ENCODE data around the gene HSPB9. TPM values are rescaled to one million over a fixed set of nuclear protein-coding genes. Genes with fewer than 3 reads are reported as not detected.

HSPB9 gene, protein sequence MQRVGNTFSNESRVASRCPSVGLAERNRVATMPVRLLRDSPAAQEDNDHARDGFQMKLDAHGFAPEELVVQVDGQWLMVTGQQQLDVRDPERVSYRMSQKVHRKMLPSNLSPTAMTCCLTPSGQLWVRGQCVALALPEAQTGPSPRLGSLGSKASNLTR
- polyA plus RNA-seq (ENCODE audit: insufficient read length in 3 of 3) = under 1 TPM; 0.12 to 0.46 (median 0.30) TPM
- long read RNA-seq, donor 1, partial matches to known transcripts = 0 of 1 reads
- long read RNA-seq, donor 1, other reads (novel, unspliced or antisense) = 0 of 1 reads
- long read RNA-seq, donor 2, partial matches to known transcripts = 0 of 2 reads
- long read RNA-seq, donor 2, other reads (novel, unspliced or antisense) = 0 of 2 reads
- long read RNA-seq, donor 3, partial matches to known transcripts = 0 of 2 reads
- long read RNA-seq, donor 3, other reads (novel, unspliced or antisense) = 0 of 2 reads
- long read RNA-seq, donor 4 = 0 reads
- long read RNA-seq, donor 5 = 0 reads
- long read RNA-seq, donor 6 = 0 reads
- long read RNA-seq, donor 7 = 0 reads
- long read RNA-seq, donor 8 = 0 reads
- long read RNA-seq, donor 9 = 0 reads
- long read RNA-seq, donor 10 = 0 reads
- long read RNA-seq, donor 11 = 0 reads
- long read RNA-seq, donor 12 = 0 reads
- long read RNA-seq, donor 13 = 0 reads
- long read RNA-seq, donor 14 = 0 reads
- long read RNA-seq, donor 15 = 0 reads
- long read RNA-seq, donor 16, partial matches to known transcripts = 0 of 2 reads
- long read RNA-seq, donor 16, other reads (novel, unspliced or antisense) = 0 of 2 reads

GRCh38 chr17:42122371-42123303, at the start of gene HSPB9:
Gene HSPB9 (plus strand): TSS chr17:42122804. CDS start chr17:42122851, 47 bp downstream.
- DNase-seq (ENCODE audit: extremely low read depth in 1 of 11, low read depth in 9 of 11, low spot score in 4 of 11) = no peak

DNA sequence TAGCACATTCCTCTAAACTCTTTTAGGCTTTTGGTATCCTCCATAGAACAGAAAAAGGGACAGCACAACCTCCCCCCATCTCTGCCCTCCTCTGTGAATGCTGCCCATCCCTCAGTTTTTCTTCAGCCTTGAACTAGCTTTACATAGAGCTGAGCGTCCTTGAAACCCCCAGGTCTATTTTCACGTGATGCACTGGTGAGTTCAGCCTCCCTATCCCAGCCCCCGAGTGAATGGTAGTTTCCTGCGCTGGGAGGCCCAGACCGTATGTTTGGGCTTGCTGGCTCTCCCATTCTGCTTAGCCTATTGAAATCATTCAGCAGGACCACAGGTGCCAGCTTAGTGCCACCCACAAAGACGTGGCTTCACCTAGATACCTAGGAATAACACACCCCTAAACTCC, 46.8 kb upstream of the HSPB9 start:
- no peak for DNase-seq (ENCODE audit: extremely low read depth in 1 of 11, low read depth in 9 of 11, low spot score in 4 of 11)

- no peak for DNase-seq (ENCODE audit: extremely low read depth in 1 of 11, low read depth in 9 of 11, low spot score in 4 of 11)
These were observed 45.6 kb upstream of the HSPB9 start for GRCh38 chr17:42076797-42077559.

DNA sequence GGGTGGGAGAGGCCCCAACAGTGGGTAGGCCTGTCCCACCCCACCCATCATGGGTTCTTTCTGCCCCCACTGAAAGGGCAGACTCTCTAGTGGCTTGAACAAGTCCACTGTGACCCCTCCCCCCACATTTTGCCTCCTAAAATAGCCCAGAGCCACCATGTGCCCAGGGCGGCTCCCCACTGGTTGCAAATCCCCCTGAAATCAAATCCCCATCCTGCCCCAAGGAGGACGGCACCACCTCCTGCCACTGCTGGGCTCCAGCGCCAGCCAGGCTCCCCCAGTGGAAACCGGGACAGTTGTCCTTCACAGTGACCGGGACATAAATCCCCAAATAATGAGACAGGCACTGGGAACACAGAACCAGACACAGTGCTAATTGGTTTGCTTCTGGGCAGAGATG, 44.8 kb upstream of the HSPB9 start:
- DNase-seq (ENCODE audit: extremely low read depth in 1 of 11, low read depth in 9 of 11, low spot score in 4 of 11) = no peak

- DNase-seq (ENCODE audit: extremely low read depth in 1 of 11, low read depth in 9 of 11, low spot score in 4 of 11) = no peak
These were observed 44.1 kb upstream of the HSPB9 start for GRCh38 chr17:42078396-42079043.

GRCh38 chr17:42079541-42079940, 43.1 kb upstream of the HSPB9 start:
- no peak for DNase-seq (ENCODE audit: extremely low read depth in 1 of 11, low read depth in 9 of 11, low spot score in 4 of 11)

DNA sequence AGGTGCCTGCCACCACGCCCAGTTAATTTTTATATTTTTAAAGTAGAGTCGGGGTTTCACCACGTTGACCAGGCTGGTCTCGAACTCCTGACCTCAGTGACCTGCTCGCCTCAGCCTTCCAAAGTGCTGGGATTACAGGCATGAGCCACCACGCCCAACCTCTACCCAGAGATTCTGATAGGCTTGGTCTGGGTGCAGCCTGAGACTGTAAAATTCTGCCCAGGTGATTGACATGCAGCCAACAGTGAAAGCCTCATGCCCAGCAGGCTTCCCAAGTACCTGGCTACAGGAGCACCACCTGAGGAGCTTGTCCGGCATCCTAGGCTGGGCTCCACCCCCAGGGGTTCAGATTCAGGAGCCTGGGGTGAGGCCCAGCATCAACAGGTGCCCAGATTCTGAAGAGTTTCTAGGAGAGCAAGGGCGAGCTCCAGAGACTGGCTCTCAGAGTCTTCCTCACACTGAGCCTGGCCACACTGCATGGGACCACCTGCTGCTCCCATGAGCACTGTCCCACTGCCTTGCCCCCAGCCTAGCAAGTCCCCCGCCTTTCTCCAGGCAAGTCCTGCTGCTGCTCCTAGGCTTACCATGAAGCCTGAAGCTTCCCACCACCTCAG, 41.0 kb upstream of the HSPB9 start:
- no peak for DNase-seq (ENCODE audit: extremely low read depth in 1 of 11, low read depth in 9 of 11, low spot score in 4 of 11)

- DNase-seq (ENCODE audit: extremely low read depth in 1 of 11, low read depth in 9 of 11, low spot score in 4 of 11) = no peak
These were observed 35.4 kb upstream of the HSPB9 start for GRCh38 chr17:42087042-42087701.

DNA sequence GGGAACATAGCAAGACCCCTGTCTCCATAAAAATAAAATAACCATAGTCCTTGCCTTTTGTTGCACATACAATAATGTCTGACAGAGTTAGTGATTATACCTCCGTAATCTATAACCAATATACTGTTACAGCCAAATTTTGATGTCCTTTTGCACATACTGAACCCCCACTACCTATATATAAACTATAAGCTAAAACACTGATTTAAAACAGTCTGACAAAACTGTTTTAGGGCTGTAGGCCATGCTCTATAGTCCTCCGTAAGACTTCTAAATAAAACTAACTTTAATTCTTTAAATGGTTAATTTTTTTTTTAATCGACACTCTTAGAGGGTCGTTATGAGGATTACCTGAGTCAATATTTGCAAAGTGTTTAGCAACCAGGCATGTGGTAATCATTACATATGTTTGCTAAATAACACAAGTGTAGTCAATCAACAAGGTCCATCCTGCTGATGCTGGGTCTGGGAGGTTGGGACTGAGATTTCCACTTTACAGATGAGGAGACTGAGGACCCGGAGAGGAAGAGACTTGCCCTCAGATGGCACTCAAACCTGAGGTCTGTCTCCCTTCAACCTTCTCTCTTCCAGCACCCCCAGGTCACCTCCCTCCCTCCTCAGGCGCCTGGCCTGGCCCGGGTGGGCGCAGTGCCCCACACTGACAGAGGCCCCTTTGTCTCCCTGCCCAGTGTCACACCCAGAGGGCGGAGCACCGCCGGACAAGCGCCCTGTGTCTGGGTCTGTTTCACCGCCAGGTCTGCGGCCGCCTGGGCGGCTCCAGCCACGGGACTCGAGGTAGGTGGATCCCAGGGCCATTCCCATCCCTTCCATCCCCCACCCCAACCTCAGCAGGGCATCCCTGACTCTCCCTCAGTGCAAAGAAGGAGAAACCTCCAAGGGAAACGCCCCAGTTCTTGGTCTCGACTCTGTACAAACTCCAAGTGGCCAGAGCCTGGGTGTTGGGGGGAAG, 34.6 kb upstream of the HSPB9 start:
- DNase-seq (ENCODE audit: extremely low read depth in 1 of 11, low read depth in 9 of 11, low spot score in 4 of 11) = no peak

GRCh38 chr17:42088736-42089135, 33.9 kb upstream of the HSPB9 start:
- DNase-seq (ENCODE audit: extremely low read depth in 1 of 11, low read depth in 9 of 11, low spot score in 4 of 11) = no peak

GRCh38 chr17:42090964-42091790, 31.4 kb upstream of the HSPB9 start:
- DNase-seq (ENCODE audit: extremely low read depth in 1 of 11, low read depth in 9 of 11, low spot score in 4 of 11) = no peak

- no peak for DNase-seq (ENCODE audit: extremely low read depth in 1 of 11, low read depth in 9 of 11, low spot score in 4 of 11)
These were observed 29.7 kb upstream of the HSPB9 start for GRCh38 chr17:42092939-42093338.

GRCh38 chr17:42094375-42095069, 28.1 kb upstream of the HSPB9 start:
- DNase-seq (ENCODE audit: extremely low read depth in 1 of 11, low read depth in 9 of 11, low spot score in 4 of 11) = no peak

- no peak for DNase-seq (ENCODE audit: extremely low read depth in 1 of 11, low read depth in 9 of 11, low spot score in 4 of 11)
These were observed 26.1 kb upstream of the HSPB9 start for GRCh38 chr17:42096360-42097111.
